Measurements from ENCODE around the gene NCL. TPM values are rescaled to one million over a fixed set of nuclear protein-coding genes. Genes with fewer than 3 reads are reported as not detected.
A peak's percentile ranks its signal among the peaks of the same experiment; 100 is the strongest.

Gene NCL
- total and polyA plus RNA-seq, 2 of the 4 experiments (the other 2 are of a cell fraction), result 267 to 289 TPM

DNA sequence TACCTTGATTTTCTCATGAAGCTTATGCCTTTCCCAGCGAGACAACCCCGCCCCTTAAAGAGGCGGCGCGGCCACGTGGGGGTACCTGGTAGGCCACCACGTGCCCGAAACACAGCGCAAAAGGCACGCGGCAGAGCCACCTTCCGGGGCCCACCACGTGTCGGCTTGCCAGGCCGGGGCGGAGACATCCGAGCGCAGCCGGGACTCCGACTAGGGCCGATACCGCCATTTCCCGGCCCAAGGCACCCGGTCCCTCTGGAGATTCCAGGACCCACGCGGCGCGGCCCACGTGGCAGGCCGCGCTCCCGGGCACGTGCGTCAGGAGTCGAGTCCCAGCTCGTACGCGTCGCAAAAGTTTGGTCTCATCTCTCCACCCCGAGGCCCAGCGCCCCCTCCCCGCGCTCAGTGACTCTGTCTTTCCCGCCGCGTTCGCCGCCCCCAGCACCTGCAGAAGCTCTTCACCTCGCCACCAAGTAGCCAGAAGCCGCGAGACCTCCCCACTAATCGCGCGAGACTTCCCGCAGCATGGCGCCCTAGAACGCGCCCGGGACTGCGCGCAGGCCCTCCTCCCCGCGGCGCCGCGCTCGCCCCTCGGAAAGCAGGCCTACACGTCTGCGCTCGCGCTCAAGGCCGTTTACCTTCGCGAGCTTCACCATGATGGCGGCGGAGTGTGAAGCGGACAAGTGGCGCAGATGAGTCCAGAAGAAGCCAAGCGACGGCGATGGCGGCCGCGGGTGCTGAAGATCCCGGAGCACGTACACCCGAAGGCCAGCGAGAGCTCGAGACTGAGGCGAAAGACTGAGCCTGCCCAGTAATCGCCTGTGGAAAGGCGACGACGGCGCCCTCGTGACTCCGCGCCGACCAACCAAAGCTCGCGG, at the start of gene NCL (continued):
- 0 out of 2 replicates have a peak, but pooled peaks have one; percentile 30 for TF ChIP-seq MAZ (IDR thresholded peaks at IDR 0.05; ENCODE audit: borderline replicate concordance, low read depth, low read length)
- TF ChIP-seq USF2 (IDR thresholded peaks at IDR 0.05; ENCODE audit: low read depth, low read length), result peak; percentile 98
- no peak; the same call in 1 of the 2 replicates for TF ChIP-seq FOS (IDR thresholded peaks at IDR 0.05; ENCODE audit: low read depth, low read length)
- no peak for TF ChIP-seq RCOR1 (IDR thresholded peaks at IDR 0.05; ENCODE audit: insufficient replicate concordance, low read length)
